Brain microvascular endothelial cell (primary cell): ENCODE results near the gene ALS2.
"Not testable (repeated sequence)": the region's sequence is repeated elsewhere in the genome, so short reads cannot be mapped to it uniquely, and the experiment has no call there.

Source experiments
- DNase-seq: peaks from one replicate; pipeline ENCODE4 v3.0.0-alpha.2; 2020
- H3K27ac ChIP-seq: fragments of 250-450 bp; sonication (Bioruptor Pico); 2 replicates; pipeline ENCODE4 v1.5.1; 2020; ENCODE audit warnings: mild to moderate bottlenecking, moderate library complexity
- H3K27me3 ChIP-seq: fragments of 250-450 bp; sonication (Bioruptor Pico); replicated peaks from 2 replicates; pipeline ENCODE4 v1.5.1; 2020; ENCODE audit warnings: mild to moderate bottlenecking
- H3K36me3 ChIP-seq: fragments of 250-450 bp; sonication (Bioruptor Pico); replicated peaks from 2 replicates; pipeline ENCODE4 v1.5.1; 2020; ENCODE audit warnings: mild to moderate bottlenecking
- H3K4me3 ChIP-seq: 2 replicates; pipeline ENCODE4 v1.5.1; 2011; ENCODE audit warnings: low read depth, mild to moderate bottlenecking, control low read depth, low read length, moderate library complexity
- in situ Hi-C: cut with HindIII; loops from 2 replicates; pipeline ENCODE4 v1.10.0; 2017; ENCODE audit warnings: low sequenced_read_pairs, low pct_ligation_motif_present
- TF ChIP-seq, protein P1 (sequence below): IDR thresholded peaks from 2 replicates; pipeline ENCODE4 v1.5.1; 2011; ENCODE audit warnings: low read depth, mild to moderate bottlenecking, moderate library complexity, low read length, control low read depth, inconsistent platforms; ENCODE audit errors: missing control alignments

Gene ALS2

GRCh38 chr2:201820383-201821007 is 39.8 kb upstream of the ALS2 start:
- in situ Hi-C loops = no loop called here
- TF ChIP-seq, protein P1, sequence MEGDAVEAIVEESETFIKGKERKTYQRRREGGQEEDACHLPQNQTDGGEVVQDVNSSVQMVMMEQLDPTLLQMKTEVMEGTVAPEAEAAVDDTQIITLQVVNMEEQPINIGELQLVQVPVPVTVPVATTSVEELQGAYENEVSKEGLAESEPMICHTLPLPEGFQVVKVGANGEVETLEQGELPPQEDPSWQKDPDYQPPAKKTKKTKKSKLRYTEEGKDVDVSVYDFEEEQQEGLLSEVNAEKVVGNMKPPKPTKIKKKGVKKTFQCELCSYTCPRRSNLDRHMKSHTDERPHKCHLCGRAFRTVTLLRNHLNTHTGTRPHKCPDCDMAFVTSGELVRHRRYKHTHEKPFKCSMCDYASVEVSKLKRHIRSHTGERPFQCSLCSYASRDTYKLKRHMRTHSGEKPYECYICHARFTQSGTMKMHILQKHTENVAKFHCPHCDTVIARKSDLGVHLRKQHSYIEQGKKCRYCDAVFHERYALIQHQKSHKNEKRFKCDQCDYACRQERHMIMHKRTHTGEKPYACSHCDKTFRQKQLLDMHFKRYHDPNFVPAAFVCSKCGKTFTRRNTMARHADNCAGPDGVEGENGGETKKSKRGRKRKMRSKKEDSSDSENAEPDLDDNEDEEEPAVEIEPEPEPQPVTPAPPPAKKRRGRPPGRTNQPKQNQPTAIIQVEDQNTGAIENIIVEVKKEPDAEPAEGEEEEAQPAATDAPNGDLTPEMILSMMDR = no peak

GRCh38 chr2:201816657-201817575 is 36.2 kb upstream of the ALS2 start:
- no peaks in the 10 kb centered on the region for H3K36me3 ChIP-seq
- in situ Hi-C loops = no loop called here
- TF ChIP-seq, protein P1 = no peak
- H3K4me3 ChIP-seq = no peak overlapping the region
- H3K27me3 ChIP-seq = no peaks in the 10 kb centered on the region
- DNase-seq = no peak
- H3K27ac ChIP-seq = no peak overlapping the region

More at GRCh38 chr2:201820383-201821007, 39.8 kb upstream of the ALS2 start:
- no peak overlapping the region for H3K4me3 ChIP-seq
- H3K36me3 ChIP-seq = no peaks in the 10 kb centered on the region
- no peak for DNase-seq
- no peak overlapping the region for H3K27ac ChIP-seq
- H3K27me3 ChIP-seq = no peaks in the 10 kb centered on the region

- in situ Hi-C loops = no loop called here
- no peaks in the 10 kb centered on the region for H3K36me3 ChIP-seq
- H3K27ac ChIP-seq = no peak overlapping the region
- no peak overlapping the region for H3K4me3 ChIP-seq
- TF ChIP-seq, protein P1 = no peak
- no peaks in the 10 kb centered on the region for H3K27me3 ChIP-seq
- no peak for DNase-seq
Observed at GRCh38 chr2:201813996-201814760, 33.4 kb upstream of the ALS2 start.

DNA sequence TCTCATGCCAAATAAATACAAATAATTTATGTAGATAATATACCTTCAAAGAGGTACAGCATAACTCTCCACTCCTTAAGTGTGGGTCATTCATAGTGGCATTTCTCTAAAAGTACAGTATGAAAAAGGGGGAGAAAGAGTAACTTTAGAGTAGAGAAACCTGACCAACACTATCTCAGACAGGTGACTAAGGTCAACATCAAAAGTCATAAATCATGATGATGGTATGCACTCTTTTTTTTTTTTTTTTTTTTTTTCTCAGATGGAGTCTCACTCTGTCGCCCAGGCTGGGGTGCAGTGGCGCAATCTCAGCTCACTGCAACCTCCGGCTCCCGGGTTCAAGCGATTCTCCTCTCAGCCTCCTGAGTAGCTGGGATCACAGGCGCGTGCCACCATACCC is 29.9 kb upstream of the ALS2 start:
- H3K36me3 ChIP-seq, in situ Hi-C loops: not testable (repeated sequence)

DNA sequence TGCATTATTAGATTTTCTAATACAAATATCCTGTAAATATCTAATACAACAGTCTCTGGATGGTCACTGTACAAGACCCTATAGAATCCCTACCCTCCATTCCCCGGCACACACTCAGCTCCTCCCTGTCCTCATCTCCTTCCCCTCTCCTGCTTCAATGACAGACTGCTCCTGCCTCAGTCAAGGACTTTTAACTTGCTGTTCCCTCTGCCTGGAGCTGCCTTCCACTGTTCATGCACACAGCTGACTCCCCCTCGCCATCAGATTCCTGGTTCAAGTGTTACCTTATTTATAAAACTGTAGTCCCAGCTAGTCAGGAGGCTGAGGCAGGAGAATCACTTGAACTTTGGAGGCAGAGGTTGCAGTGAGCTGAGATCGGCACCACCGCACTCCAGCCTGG is 28.9 kb upstream of the ALS2 start:
- TF ChIP-seq, protein P1 = no peak
- no peak overlapping the region for H3K27ac ChIP-seq
- no peaks in the 10 kb centered on the region for H3K27me3 ChIP-seq
- no peak overlapping the region for H3K4me3 ChIP-seq
- DNase-seq = no peak
- in situ Hi-C loops = no loop called here
- no peaks in the 10 kb centered on the region for H3K36me3 ChIP-seq

More for the DNA sequence above, 29.9 kb upstream of the ALS2 start:
- DNase-seq, H3K27me3 ChIP-seq, H3K4me3 ChIP-seq, H3K27ac ChIP-seq: not testable (repeated sequence)

DNA sequence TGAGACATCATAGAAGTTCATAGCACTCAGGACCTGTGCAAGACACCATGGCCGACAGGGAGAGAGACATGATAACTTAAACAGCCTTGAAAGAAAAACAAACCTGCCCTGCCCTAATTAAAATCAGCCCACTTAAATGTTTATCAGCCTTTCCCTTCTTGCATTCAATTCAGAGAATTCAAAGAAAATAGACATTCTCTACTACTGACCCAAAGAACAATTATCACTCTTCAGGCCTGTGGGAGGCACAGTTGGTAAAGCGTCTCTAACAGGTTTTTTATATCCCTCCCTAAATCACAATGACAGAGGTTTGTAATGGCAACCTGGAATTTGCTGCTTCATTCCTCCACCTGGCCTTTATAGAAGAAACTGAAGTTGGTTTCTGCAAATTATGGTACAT is 27.3 kb upstream of the ALS2 start:
- in situ Hi-C loops = no loop called here
- TF ChIP-seq, protein P1 = no peak
- no peak overlapping the region for H3K4me3 ChIP-seq

More for the DNA sequence above, 27.3 kb upstream of the ALS2 start:
- no peaks in the 10 kb centered on the region for H3K36me3 ChIP-seq
- no peaks in the 10 kb centered on the region for H3K27me3 ChIP-seq
- no peak overlapping the region for H3K27ac ChIP-seq
- DNase-seq = no peak
